SK-N-SH (cell line): Measurements from ENCODE around the gene KRT35. TPM values are rescaled to one million over a fixed set of nuclear protein-coding genes. Genes with fewer than 3 reads are reported as not detected.

Experiments used
- CTCF ChIA-PET: fragments of 300-600, 350-600 bp; formaldehyde crosslinking; extraction: SDS; loops from one replicate; lab custom pipeline; 2021; lab: Yijun Ruan, JAX
- POLR2A ChIA-PET: fragments of 350-600 bp; sonication (Branson Sonifier 250); formaldehyde crosslinking; extraction: SDS; loops from one replicate; lab custom pipeline; 2020; ENCODE audit warnings: antibody characterized with exemption, inconsistent platforms; lab: Yijun Ruan, JAX
- DNase-seq: peaks from one replicate; pipeline ENCODE4 v3.0.0; 2012
- H2AFZ ChIP-seq: fragments of 200-600 bp; sonication (generic); 2 replicates; pipeline ENCODE4 v1.8.1; 2016; ENCODE audit warnings: antibody characterized with exemption, mild to moderate bottlenecking, low read depth
- H3F3A ChIP-seq: fragments of 200-600 bp; sonication (generic); replicated peaks from 2 replicates; pipeline ENCODE3; 2016; ENCODE audit warnings: antibody characterized with exemption, mild to moderate bottlenecking; ENCODE audit not compliant: insufficient read depth
- H3K27ac ChIP-seq, 2 experiments: fragments of 200-500 bp in 1 of 2; fragments of 200-600 bp in 1 of 2; sonication (Bioruptor generic) in 1 of 2; sonication (generic), shearing (Covaris generic) in 1 of 2; 2 replicates each; pipeline versions ENCODE4 v1.5.1 to v1.6.1; 2014 to 2016; ENCODE audit warnings: low read depth in 2 of 2, inconsistent platforms in 1 of 2, low read length in 1 of 2, mild to moderate bottlenecking in 1 of 2, mixed read lengths in 1 of 2
- H3K27me3 ChIP-seq: fragments of 200-600 bp; sonication (generic), shearing (Covaris generic); 2 replicates; pipeline ENCODE4 v1.6.1; 2016; ENCODE audit warnings: mixed run types; ENCODE audit not compliant: insufficient read depth
- H3K36me3 ChIP-seq, 2 experiments: fragments of 200-500 bp in 1 of 2; fragments of 200-600 bp in 1 of 2; sonication (Bioruptor generic) in 1 of 2; sonication (generic) in 1 of 2; replicated peaks in 1 of 2; 2 replicates each; pipeline versions ENCODE3 to v1.5.1; 2014 to 2016; ENCODE audit warnings: low read length in 1 of 2, mild to moderate bottlenecking in 1 of 2; ENCODE audit not compliant: insufficient read depth in 2 of 2, control insufficient read depth in 1 of 2
- H3K4me1 ChIP-seq, 2 experiments: fragments of 200-500 bp in 1 of 2; fragments of 200-600 bp in 1 of 2; sonication (Bioruptor generic) in 1 of 2; sonication (generic), shearing (Covaris generic) in 1 of 2; 2 replicates each; pipeline versions ENCODE4 v1.5.1 to v1.6.1; 2014 to 2016; ENCODE audit warnings: low read depth in 1 of 2, low read length in 1 of 2, mixed run types in 1 of 2; ENCODE audit not compliant: insufficient read depth in 2 of 2, control insufficient read depth in 1 of 2
- H3K4me2 ChIP-seq: fragments of 200-600 bp; sonication (generic), shearing (Covaris generic); 2 replicates; pipeline ENCODE4 v1.6.1; 2017; ENCODE audit warnings: mixed run types
- H3K4me3 ChIP-seq, 2 experiments: fragments of 200-500 bp in 1 of 2; fragments of 200-600 bp in 1 of 2; sonication (Bioruptor generic) in 1 of 2; sonication (generic), shearing (Covaris generic) in 1 of 2; 2 replicates each; pipeline versions ENCODE4 v1.5.1 to v1.8.1; 2014 to 2016; ENCODE audit warnings: low read depth in 2 of 2, inconsistent platforms in 1 of 2, low read length in 1 of 2, mild to moderate bottlenecking in 1 of 2, mixed read lengths in 1 of 2, moderate library complexity in 1 of 2
- H3K79me2 ChIP-seq: fragments of 200-600 bp; sonication (generic); 2 replicates; pipeline ENCODE4 v1.8.1; 2017; ENCODE audit warnings: mild to moderate bottlenecking; ENCODE audit not compliant: insufficient read depth
- H3K9ac ChIP-seq: fragments of 200-600 bp; sonication (generic); 2 replicates; pipeline ENCODE4 v1.6.1; 2017; ENCODE audit warnings: mixed run types
- H3K9me2 ChIP-seq: fragments of 200-600 bp; sonication (generic); 2 replicates; pipeline ENCODE4 v1.6.1; 2017; ENCODE audit warnings: mixed run types
- H3K9me3 ChIP-seq: fragments of 200-600 bp; sonication (generic); 2 replicates; pipeline ENCODE4 v1.6.1; 2017; ENCODE audit warnings: mixed run types, mild to moderate bottlenecking, moderate library complexity
- H4K20me1 ChIP-seq: fragments of 200-600 bp; sonication (generic); 2 replicates; pipeline ENCODE4 v1.6.1; 2017; ENCODE audit warnings: mild to moderate bottlenecking, mixed run types; ENCODE audit not compliant: insufficient read depth
- ELF1 ChIP-seq: IDR thresholded peaks from 2 replicates; pipeline ENCODE4 v1.4.0; 2012
- EP300 ChIP-seq, 2 experiments: IDR thresholded peaks; 2 replicates each; pipeline versions ENCODE4 v1.4.0 to v1.6.1; 2012; ENCODE audit warnings: borderline replicate concordance in 1 of 2, low read depth in 1 of 2, low read length in 1 of 2
- FOSL2 ChIP-seq: IDR thresholded peaks from 2 replicates; pipeline ENCODE4 v1.4.0; 2012; ENCODE audit warnings: low read depth, mild to moderate bottlenecking, moderate library complexity, borderline replicate concordance
- FOXJ3 ChIP-seq: sonication (generic); formaldehyde crosslinking; IDR thresholded peaks from 2 replicates; pipeline ENCODE4 v1.5.1; 2020; ENCODE audit warnings: mild to moderate bottlenecking, missing genetic modification reagents
- FOXM1 ChIP-seq: IDR thresholded peaks from 2 replicates; pipeline ENCODE4 v1.4.0; 2012; ENCODE audit warnings: low read depth, mild to moderate bottlenecking
- GATA2 ChIP-seq: sonication (generic); formaldehyde crosslinking; IDR thresholded peaks from 2 replicates; pipeline ENCODE4 v1.5.0; 2020; ENCODE audit warnings: mild to moderate bottlenecking, missing genetic modification reagents
- MEF2A ChIP-seq: IDR thresholded peaks from 2 replicates; pipeline ENCODE4 v1.4.0; 2012; ENCODE audit warnings: low read depth, borderline replicate concordance
- NFIC ChIP-seq: IDR thresholded peaks from 2 replicates; pipeline ENCODE4 v1.4.0; 2012; ENCODE audit warnings: borderline replicate concordance
- NRF1 ChIP-seq: IDR thresholded peaks from 2 replicates; pipeline ENCODE4 v1.6.1; 2012; ENCODE audit warnings: low read depth, mild to moderate bottlenecking, low read length
- RAD21 ChIP-seq: IDR thresholded peaks from 2 replicates; pipeline ENCODE4 v1.6.1; 2012; ENCODE audit warnings: mild to moderate bottlenecking, low read length
- RCOR1 ChIP-seq: fragments of 150-350 bp; IDR thresholded peaks from 2 replicates; pipeline ENCODE4 v1.6.1; 2017; ENCODE audit warnings: antibody characterized with exemption, low read length
- RXRA ChIP-seq: IDR thresholded peaks from 2 replicates; pipeline ENCODE4 v1.4.0; 2012; ENCODE audit warnings: low read depth, mild to moderate bottlenecking, borderline replicate concordance
- TAF1 ChIP-seq: IDR thresholded peaks from 2 replicates; pipeline ENCODE4 v1.6.1; 2012; ENCODE audit warnings: low read depth, mild to moderate bottlenecking, low read length, moderate library complexity, borderline replicate concordance
- YY1 ChIP-seq: IDR thresholded peaks from 2 replicates; pipeline ENCODE4 v1.4.0; 2012; ENCODE audit warnings: low read depth, mild to moderate bottlenecking
- WGBS: methylation state at CpG from one replicate; pipeline ENCODE4 v1.1.6; 2017; ENCODE audit warnings: low lambda C conversion rate; 5-methylcytosine and 5-hydroxymethylcytosine counted together
- polyA plus RNA-seq, 3 experiments: library from polyadenylated mRNA; depleted of rRNA; stranded (reverse); fragments of >200 nt; gene quantifications; 2 replicates each; pipeline ENCODE4 v1.2.3, GENCODE V29; 2012
- TF ChIP-seq, protein P1 (sequence below): IDR thresholded peaks from 2 replicates; pipeline ENCODE4 v1.4.0; 2012; ENCODE audit warnings: low read depth
- TF ChIP-seq, protein P2 (sequence below): IDR thresholded peaks from 2 replicates; pipeline ENCODE4 v1.4.0; 2012; ENCODE audit warnings: low read depth, borderline replicate concordance
- TF ChIP-seq, protein P3 (sequence below): fragments of 150-350 bp; IDR thresholded peaks from 2 replicates; pipeline ENCODE4 v1.6.1; 2017; ENCODE audit warnings: antibody characterized with exemption, low read length, low read depth, borderline replicate concordance
- TF ChIP-seq, protein P4 (sequence below): fragments of 200-600 bp; sonication (generic); IDR thresholded peaks from 2 replicates; pipeline ENCODE4 v1.6.1; 2017; ENCODE audit warnings: antibody characterized with exemption, mild to moderate bottlenecking, moderate library complexity
- TF ChIP-seq, protein P5 (sequence below): fragments of 150-350 bp; IDR thresholded peaks from 2 replicates; pipeline ENCODE4 v1.6.1; 2016; ENCODE audit warnings: mild to moderate bottlenecking, low read depth, low read length
- TF ChIP-seq, protein P6 (sequence below): IDR thresholded peaks from 2 replicates; pipeline ENCODE4 v1.6.1; 2012; ENCODE audit warnings: mild to moderate bottlenecking, low read depth, low read length, moderate library complexity

KRT35 gene
- polyA plus RNA-seq, 1 of the 3 experiments (the other 2 are of a cell fraction), result not detected

DNA sequence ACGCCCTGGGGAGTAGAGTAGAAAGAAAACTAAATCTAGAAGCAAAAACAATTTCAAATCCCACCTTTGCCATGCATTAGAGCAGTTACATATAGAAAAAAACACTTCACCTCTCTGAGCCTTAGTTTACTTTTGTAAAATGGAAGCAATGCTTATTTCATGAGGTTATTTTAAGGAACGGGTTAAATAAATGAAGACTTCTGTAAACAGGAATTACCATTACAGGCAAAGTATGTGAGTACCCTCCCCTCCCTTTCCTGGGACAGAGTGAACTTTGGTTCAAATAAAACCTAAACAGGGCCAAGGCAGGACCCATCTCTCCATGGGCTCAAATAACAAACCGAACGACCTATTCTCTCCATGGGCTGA is 42.3 kb upstream of the KRT35 start (continued):
- TF ChIP-seq, protein P1, sequence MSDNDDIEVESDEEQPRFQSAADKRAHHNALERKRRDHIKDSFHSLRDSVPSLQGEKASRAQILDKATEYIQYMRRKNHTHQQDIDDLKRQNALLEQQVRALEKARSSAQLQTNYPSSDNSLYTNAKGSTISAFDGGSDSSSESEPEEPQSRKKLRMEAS, result no peak
- TF ChIP-seq ELF1, result no peak
- no peak for TF ChIP-seq NRF1
- TF ChIP-seq, protein P2, sequence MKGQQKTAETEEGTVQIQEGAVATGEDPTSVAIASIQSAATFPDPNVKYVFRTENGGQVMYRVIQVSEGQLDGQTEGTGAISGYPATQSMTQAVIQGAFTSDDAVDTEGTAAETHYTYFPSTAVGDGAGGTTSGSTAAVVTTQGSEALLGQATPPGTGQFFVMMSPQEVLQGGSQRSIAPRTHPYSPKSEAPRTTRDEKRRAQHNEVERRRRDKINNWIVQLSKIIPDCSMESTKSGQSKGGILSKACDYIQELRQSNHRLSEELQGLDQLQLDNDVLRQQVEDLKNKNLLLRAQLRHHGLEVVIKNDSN, result no peak
- TF ChIP-seq EP300 (IDR thresholded peaks at IDR 0.05; ENCODE audit: borderline replicate concordance in 1 of 2, low read depth in 1 of 2, low read length in 1 of 2), result no peak
- TF ChIP-seq, protein P3, sequence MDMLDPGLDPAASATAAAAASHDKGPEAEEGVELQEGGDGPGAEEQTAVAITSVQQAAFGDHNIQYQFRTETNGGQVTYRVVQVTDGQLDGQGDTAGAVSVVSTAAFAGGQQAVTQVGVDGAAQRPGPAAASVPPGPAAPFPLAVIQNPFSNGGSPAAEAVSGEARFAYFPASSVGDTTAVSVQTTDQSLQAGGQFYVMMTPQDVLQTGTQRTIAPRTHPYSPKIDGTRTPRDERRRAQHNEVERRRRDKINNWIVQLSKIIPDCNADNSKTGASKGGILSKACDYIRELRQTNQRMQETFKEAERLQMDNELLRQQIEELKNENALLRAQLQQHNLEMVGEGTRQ, result no peak

DNA sequence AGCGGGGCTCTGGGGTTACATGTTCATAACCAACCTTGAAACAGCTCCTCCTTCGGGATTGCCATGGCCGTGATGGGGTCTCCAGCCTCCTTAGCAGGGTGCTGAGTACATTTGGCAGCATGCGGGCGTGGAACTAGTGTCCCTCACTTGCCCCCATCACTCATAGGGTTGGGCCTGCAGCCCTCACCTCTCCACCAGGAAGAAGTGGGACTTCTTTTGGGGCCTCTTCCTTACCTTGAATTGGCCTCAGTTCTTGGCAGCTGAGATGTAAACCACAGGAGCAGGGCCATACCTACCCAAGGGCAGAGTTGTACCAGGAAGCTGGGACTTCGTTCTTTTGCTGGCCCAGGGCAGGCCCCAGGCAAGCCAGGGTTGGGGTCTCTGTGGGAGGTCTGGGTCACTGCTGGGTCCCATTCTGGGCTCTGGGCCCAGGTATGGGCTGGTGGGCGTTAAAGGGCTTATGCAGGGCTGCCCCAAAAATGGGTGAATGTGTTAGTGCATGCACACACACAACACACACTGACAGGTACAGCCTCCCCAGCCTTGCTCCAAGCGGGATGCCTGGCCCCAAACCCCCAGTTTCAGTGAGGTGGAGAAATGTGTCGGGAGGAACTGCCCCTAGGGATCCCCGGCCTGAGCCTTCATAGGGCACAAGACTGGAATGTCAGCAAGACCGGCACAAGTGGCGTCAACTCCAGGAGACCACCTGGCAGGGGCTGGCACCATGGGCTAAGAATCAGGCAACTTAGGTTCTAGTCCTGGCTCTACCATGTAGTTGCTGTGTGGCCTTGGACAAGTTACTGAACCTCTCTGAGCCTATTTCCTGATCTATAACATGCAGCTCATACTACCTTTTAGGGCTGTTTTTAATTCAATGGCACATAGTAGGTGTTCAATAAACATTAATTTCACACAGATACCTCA is 41.6 kb upstream of the KRT35 start:
- Histone ChIP-seq H3K9me2 (no peaks in the 10 kb centered on the region), H3K36me3 (no peaks in the 10 kb centered on the region), H3K27me3 (no peaks in the 10 kb centered on the region), H3K9me3 (no peaks in the 10 kb centered on the region), H4K20me1 (no peaks in the 10 kb centered on the region), H3K4me3 (no peak overlapping the region), H3F3A (peaks cover 2% of the 10 kb centered on the region)
- TF ChIP-seq, protein P4, sequence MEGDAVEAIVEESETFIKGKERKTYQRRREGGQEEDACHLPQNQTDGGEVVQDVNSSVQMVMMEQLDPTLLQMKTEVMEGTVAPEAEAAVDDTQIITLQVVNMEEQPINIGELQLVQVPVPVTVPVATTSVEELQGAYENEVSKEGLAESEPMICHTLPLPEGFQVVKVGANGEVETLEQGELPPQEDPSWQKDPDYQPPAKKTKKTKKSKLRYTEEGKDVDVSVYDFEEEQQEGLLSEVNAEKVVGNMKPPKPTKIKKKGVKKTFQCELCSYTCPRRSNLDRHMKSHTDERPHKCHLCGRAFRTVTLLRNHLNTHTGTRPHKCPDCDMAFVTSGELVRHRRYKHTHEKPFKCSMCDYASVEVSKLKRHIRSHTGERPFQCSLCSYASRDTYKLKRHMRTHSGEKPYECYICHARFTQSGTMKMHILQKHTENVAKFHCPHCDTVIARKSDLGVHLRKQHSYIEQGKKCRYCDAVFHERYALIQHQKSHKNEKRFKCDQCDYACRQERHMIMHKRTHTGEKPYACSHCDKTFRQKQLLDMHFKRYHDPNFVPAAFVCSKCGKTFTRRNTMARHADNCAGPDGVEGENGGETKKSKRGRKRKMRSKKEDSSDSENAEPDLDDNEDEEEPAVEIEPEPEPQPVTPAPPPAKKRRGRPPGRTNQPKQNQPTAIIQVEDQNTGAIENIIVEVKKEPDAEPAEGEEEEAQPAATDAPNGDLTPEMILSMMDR, result no peak
- TF ChIP-seq YY1 (no peak), MEF2A (no peak), NFIC (no peak), ELF1 (no peak), FOXM1 (no peak), RXRA (no peak), RCOR1 (no peak), TAF1 (no peak), GATA2 (CRISPR knock-in tag) (no peak), RAD21 (no peak), FOXJ3 (no peak), FOSL2 (no peak)
- TF ChIP-seq, protein P5, sequence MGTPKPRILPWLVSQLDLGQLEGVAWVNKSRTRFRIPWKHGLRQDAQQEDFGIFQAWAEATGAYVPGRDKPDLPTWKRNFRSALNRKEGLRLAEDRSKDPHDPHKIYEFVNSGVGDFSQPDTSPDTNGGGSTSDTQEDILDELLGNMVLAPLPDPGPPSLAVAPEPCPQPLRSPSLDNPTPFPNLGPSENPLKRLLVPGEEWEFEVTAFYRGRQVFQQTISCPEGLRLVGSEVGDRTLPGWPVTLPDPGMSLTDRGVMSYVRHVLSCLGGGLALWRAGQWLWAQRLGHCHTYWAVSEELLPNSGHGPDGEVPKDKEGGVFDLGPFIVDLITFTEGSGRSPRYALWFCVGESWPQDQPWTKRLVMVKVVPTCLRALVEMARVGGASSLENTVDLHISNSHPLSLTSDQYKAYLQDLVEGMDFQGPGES, result no peak
- TF ChIP-seq, protein P1, result no peak
- TF ChIP-seq, protein P6, sequence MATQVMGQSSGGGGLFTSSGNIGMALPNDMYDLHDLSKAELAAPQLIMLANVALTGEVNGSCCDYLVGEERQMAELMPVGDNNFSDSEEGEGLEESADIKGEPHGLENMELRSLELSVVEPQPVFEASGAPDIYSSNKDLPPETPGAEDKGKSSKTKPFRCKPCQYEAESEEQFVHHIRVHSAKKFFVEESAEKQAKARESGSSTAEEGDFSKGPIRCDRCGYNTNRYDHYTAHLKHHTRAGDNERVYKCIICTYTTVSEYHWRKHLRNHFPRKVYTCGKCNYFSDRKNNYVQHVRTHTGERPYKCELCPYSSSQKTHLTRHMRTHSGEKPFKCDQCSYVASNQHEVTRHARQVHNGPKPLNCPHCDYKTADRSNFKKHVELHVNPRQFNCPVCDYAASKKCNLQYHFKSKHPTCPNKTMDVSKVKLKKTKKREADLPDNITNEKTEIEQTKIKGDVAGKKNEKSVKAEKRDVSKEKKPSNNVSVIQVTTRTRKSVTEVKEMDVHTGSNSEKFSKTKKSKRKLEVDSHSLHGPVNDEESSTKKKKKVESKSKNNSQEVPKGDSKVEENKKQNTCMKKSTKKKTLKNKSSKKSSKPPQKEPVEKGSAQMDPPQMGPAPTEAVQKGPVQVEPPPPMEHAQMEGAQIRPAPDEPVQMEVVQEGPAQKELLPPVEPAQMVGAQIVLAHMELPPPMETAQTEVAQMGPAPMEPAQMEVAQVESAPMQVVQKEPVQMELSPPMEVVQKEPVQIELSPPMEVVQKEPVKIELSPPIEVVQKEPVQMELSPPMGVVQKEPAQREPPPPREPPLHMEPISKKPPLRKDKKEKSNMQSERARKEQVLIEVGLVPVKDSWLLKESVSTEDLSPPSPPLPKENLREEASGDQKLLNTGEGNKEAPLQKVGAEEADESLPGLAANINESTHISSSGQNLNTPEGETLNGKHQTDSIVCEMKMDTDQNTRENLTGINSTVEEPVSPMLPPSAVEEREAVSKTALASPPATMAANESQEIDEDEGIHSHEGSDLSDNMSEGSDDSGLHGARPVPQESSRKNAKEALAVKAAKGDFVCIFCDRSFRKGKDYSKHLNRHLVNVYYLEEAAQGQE, result no peak
- TF ChIP-seq, all 33 proteins: peak for 0
- no peak for DNase-seq
- WGBS, result 92% methylated on average over 10 of the region's 12 CpGs
- Histone ChIP-seq H2AFZ (no peak overlapping the region; the same call in 1 of the 2 replicates), H3K4me2 (peak overlapping the region; percentile 66), H3K9ac (peak overlapping the region; percentile 49), H3K27ac (peak overlapping the region in 1 of 2 experiments; percentile 59; a peak in 3 of 4 replicates), H3K4me1 (peaks cover 41 to 61% of the 10 kb centered on the region in 2 experiments), H3K79me2 (no peaks in the 10 kb centered on the region)
- CTCF ChIA-PET, result interaction anchor here (0.8 to 6.1 kb wide), 5 partner anchors 11 to 126 kb away, joined by 3 to 124 read pairs (median 7); no protein-coding TSS in a partner anchor
- POLR2A ChIA-PET, result interaction anchor here (0.9 to 1.9 kb wide), 3 partner anchors 18 to 167 kb away, joined by 3 to 8 read pairs (median 6); partner anchors contain the start of gene EIF1
